ENCODE results near the gene ROR1.
"Not testable (repeated sequence)": the region's sequence is repeated elsewhere in the genome, so short reads cannot be mapped to it uniquely, and the experiment has no call there.

ROR1 gene

DNA sequence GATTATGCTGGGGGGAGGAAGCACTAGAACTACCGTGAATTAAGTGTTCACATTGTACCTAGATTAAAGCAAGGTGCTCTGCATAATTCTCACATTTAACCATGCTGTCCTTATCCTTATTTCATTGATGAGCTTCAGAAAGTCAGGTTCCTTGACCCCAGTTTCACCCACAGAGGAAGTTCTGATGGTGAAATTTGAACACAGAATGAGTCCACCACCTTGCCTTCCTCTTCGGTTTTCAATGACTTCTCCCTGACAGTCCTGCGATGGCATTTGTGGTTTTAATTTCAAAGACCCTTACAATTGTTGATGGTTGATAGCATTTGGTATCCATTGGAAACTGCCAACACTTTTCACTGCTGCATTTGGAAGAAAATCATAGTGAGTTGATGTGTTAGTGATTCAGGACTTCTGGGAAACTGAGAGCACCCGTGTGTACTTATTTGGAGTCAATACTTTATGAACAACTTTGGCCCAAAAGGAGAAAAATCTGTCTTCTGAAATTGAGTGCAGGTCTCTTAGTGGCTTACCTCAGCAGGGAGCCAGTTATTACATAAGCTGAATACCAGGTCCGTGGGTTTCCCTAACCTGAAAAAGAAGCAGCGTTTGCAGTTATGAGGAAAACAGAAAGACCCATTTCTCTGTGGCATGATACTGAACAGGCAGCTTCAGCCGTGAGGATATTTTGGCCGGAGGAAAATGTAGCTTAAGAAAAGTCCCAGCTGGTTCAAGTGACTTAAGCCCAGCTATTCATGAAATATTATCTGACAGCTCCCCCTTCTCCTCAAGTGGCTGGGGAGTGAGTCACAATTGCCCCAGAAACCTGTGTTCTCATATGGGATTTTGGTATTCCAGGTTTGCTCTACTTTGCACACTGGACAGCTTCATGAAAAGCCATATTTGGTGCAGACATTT lies 47.5 kb downstream of the ROR1 start:
- Histone ChIP-seq H3K4me1 (ENCODE audit: control insufficient read depth, insufficient read depth, low read length) (peaks cover 29% of the 10 kb centered on the region), H3K36me3 (ENCODE audit: control insufficient read depth, insufficient read depth, low read length) (no peaks in the 10 kb centered on the region), H3K27ac (ENCODE audit: low read depth, low read length) (peak overlapping the region; percentile 38), H3K9ac (ENCODE audit: low read length) (no peak overlapping the region), H3K4me3 (ENCODE audit: low read length) (no peak overlapping the region), H3K27me3 (ENCODE audit: control insufficient read depth, insufficient read depth, low read length) (no peaks in the 10 kb centered on the region)

- no peak overlapping the region for H3K9ac ChIP-seq (ENCODE audit: low read length)
- H3K27me3 ChIP-seq (ENCODE audit: control insufficient read depth, insufficient read depth, low read length), result no peaks in the 10 kb centered on the region
- no peaks in the 10 kb centered on the region for H3K36me3 ChIP-seq (ENCODE audit: control insufficient read depth, insufficient read depth, low read length)
- H3K4me3 ChIP-seq (ENCODE audit: low read length), result no peak overlapping the region
- peaks cover 30% of the 10 kb centered on the region for H3K4me1 ChIP-seq (ENCODE audit: control insufficient read depth, insufficient read depth, low read length)
- no peak overlapping the region for H3K27ac ChIP-seq (ENCODE audit: low read depth, low read length)
Measured at GRCh38 chr1:63822540-63822939, 48.7 kb downstream of the ROR1 start.

GRCh38 chr1:63824451-63824850 lies 50.6 kb downstream of the ROR1 start:
- H3K27me3 ChIP-seq (ENCODE audit: control insufficient read depth, insufficient read depth, low read length), result no peaks in the 10 kb centered on the region
- H3K36me3 ChIP-seq (ENCODE audit: control insufficient read depth, insufficient read depth, low read length), result no peaks in the 10 kb centered on the region
- H3K4me3 ChIP-seq (ENCODE audit: low read length), result no peak overlapping the region
- H3K4me1 ChIP-seq (ENCODE audit: control insufficient read depth, insufficient read depth, low read length), result peaks cover 30% of the 10 kb centered on the region
- no peak overlapping the region for H3K27ac ChIP-seq (ENCODE audit: low read depth, low read length)
- no peak overlapping the region for H3K9ac ChIP-seq (ENCODE audit: low read length)

GRCh38 chr1:63825111-63825510 lies 51.3 kb downstream of the ROR1 start:
- peaks cover 37% of the 10 kb centered on the region for H3K4me1 ChIP-seq (ENCODE audit: control insufficient read depth, insufficient read depth, low read length)
- no peak overlapping the region for H3K4me3 ChIP-seq (ENCODE audit: low read length)
- H3K27ac ChIP-seq (ENCODE audit: low read depth, low read length), result no peak overlapping the region
- no peak overlapping the region for H3K9ac ChIP-seq (ENCODE audit: low read length)
- no peaks in the 10 kb centered on the region for H3K36me3 ChIP-seq (ENCODE audit: control insufficient read depth, insufficient read depth, low read length)
- H3K27me3 ChIP-seq (ENCODE audit: control insufficient read depth, insufficient read depth, low read length), result no peaks in the 10 kb centered on the region

- H3K27me3 ChIP-seq (ENCODE audit: control insufficient read depth, insufficient read depth, low read length); H3K36me3 ChIP-seq (ENCODE audit: control insufficient read depth, insufficient read depth, low read length); H3K9ac ChIP-seq (ENCODE audit: low read length); H3K27ac ChIP-seq (ENCODE audit: low read depth, low read length); H3K4me3 ChIP-seq (ENCODE audit: low read length): not testable (repeated sequence)
- H3K4me1 ChIP-seq (ENCODE audit: control insufficient read depth, insufficient read depth, low read length), result peaks cover 28% of the 10 kb centered on the region
Measured at GRCh38 chr1:63826246-63826861, 52.5 kb downstream of the ROR1 start.

DNA sequence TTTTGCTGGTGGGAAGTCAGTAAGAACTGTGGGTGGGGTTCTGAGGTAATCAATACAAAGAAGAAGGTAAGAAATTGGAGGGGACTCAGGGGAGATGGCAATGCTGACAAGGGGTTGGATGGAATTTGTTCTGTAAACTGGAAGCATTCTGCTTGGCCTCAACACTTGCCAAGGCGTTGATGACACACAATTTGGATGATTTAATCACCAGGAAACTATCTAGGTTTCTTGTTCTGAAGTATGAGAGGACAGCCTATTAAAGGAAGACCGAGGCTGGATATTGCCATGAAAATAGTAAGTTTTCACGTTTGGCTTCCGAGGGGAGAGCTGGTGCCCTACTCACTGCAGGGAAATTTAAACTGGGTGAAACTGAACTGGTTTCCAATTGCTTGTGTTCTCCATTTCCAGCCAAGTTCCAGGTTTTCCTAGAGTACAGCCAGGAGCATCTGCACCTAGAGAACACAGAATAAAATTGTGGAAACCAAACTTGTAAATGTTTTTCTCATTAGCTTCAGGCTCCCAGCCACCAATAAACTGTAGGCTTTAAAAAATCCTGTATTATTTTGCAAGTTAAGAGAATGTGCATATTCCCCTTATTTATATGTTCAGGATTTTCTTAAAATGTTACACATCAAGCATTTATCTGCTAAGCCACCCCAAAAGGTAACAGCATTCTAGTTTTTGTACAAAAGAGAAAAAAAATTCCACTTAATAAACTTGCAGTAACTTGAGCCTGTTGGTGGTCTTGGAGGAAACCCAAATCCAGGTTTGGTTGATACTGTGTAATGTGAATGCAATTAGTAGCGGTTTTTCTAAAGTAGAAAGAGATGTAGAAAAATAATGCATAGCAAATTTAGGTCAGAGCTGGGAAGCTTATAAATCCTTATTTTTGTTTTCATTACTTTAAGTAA lies 53.8 kb downstream of the ROR1 start:
- H3K4me1 ChIP-seq (ENCODE audit: control insufficient read depth, insufficient read depth, low read length), result peaks cover 23% of the 10 kb centered on the region
- H3K27ac ChIP-seq (ENCODE audit: low read depth, low read length), result peak overlapping the region; percentile 46
- no peak overlapping the region for H3K9ac ChIP-seq (ENCODE audit: low read length)
- H3K27me3 ChIP-seq (ENCODE audit: control insufficient read depth, insufficient read depth, low read length), result no peaks in the 10 kb centered on the region
- H3K36me3 ChIP-seq (ENCODE audit: control insufficient read depth, insufficient read depth, low read length), result no peaks in the 10 kb centered on the region
- no peak overlapping the region for H3K4me3 ChIP-seq (ENCODE audit: low read length)

- Histone ChIP-seq H3K27me3 (ENCODE audit: control insufficient read depth, insufficient read depth, low read length) (no peaks in the 10 kb centered on the region), H3K9ac (ENCODE audit: low read length) (no peak overlapping the region), H3K4me3 (ENCODE audit: low read length) (no peak overlapping the region), H3K27ac (ENCODE audit: low read depth, low read length) (no peak overlapping the region), H3K4me1 (ENCODE audit: control insufficient read depth, insufficient read depth, low read length) (peaks cover 25% of the 10 kb centered on the region), H3K36me3 (ENCODE audit: control insufficient read depth, insufficient read depth, low read length) (no peaks in the 10 kb centered on the region)
Measured at GRCh38 chr1:63828322-63829044, 54.7 kb downstream of the ROR1 start.

GRCh38 chr1:63829349-63830327 lies 55.8 kb downstream of the ROR1 start:
- H3K36me3 ChIP-seq (ENCODE audit: control insufficient read depth, insufficient read depth, low read length), result no peaks in the 10 kb centered on the region
- peaks cover 27% of the 10 kb centered on the region for H3K4me1 ChIP-seq (ENCODE audit: control insufficient read depth, insufficient read depth, low read length)
- H3K27ac ChIP-seq (ENCODE audit: low read depth, low read length), result peak overlapping the region; percentile 59
- peak overlapping the region; percentile 16 for H3K9ac ChIP-seq (ENCODE audit: low read length)
- H3K4me3 ChIP-seq (ENCODE audit: low read length), result peak overlapping the region; percentile 23
- H3K27me3 ChIP-seq (ENCODE audit: control insufficient read depth, insufficient read depth, low read length), result no peaks in the 10 kb centered on the region

DNA sequence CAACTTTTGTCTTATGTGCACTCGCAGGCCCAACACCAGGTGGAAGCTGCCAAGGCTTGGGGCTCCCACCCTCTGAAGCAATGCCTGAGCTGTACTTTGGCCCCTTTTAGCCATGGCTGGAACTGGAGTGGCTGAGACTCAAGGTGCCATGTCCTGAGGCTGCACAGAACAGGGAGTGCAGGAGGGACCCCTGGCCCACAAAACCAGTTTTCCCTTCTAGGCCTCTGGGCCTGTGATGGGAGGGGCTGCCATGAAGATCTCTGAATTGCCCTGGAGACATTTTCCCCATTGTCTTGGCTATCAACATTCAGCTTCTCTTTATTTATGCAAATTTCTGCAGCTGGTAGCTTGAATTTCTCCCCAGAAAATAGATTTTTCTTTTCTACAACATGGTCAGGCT lies 57.6 kb downstream of the ROR1 start:
- no peaks in the 10 kb centered on the region for H3K36me3 ChIP-seq (ENCODE audit: control insufficient read depth, insufficient read depth, low read length)
- H3K27me3 ChIP-seq (ENCODE audit: control insufficient read depth, insufficient read depth, low read length), result no peaks in the 10 kb centered on the region
- H3K4me1 ChIP-seq (ENCODE audit: control insufficient read depth, insufficient read depth, low read length), result peaks cover 27% of the 10 kb centered on the region
- no peak overlapping the region for H3K4me3 ChIP-seq (ENCODE audit: low read length)
- no peak overlapping the region for H3K27ac ChIP-seq (ENCODE audit: low read depth, low read length)
- no peak overlapping the region for H3K9ac ChIP-seq (ENCODE audit: low read length)

- H3K27me3 ChIP-seq (ENCODE audit: control insufficient read depth, insufficient read depth, low read length), result no peaks in the 10 kb centered on the region
- no peak overlapping the region for H3K27ac ChIP-seq (ENCODE audit: low read depth, low read length)
- no peak overlapping the region for H3K4me3 ChIP-seq (ENCODE audit: low read length)
- H3K4me1 ChIP-seq (ENCODE audit: control insufficient read depth, insufficient read depth, low read length), result peaks cover 17% of the 10 kb centered on the region
- H3K36me3 ChIP-seq (ENCODE audit: control insufficient read depth, insufficient read depth, low read length), result no peaks in the 10 kb centered on the region
- no peak overlapping the region for H3K9ac ChIP-seq (ENCODE audit: low read length)
Measured at GRCh38 chr1:63833363-63834119, 59.7 kb downstream of the ROR1 start.
